ENCODE measurements around the gene GREB1.

Gene GREB1

GRCh38 chr2:11617984-11618707 lies 84.3 kb downstream of the GREB1 start:
- no peak for DNase-seq (ENCODE audit: low read depth)
- TF ChIP-seq, protein P1, sequence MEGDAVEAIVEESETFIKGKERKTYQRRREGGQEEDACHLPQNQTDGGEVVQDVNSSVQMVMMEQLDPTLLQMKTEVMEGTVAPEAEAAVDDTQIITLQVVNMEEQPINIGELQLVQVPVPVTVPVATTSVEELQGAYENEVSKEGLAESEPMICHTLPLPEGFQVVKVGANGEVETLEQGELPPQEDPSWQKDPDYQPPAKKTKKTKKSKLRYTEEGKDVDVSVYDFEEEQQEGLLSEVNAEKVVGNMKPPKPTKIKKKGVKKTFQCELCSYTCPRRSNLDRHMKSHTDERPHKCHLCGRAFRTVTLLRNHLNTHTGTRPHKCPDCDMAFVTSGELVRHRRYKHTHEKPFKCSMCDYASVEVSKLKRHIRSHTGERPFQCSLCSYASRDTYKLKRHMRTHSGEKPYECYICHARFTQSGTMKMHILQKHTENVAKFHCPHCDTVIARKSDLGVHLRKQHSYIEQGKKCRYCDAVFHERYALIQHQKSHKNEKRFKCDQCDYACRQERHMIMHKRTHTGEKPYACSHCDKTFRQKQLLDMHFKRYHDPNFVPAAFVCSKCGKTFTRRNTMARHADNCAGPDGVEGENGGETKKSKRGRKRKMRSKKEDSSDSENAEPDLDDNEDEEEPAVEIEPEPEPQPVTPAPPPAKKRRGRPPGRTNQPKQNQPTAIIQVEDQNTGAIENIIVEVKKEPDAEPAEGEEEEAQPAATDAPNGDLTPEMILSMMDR (conservative IDR thresholded peaks at IDR 0.05; ENCODE audit: control insufficient read depth, insufficient read depth, low read depth, low read length), result no peak
- H3K4me3 ChIP-seq (ENCODE audit: control insufficient read depth, low read depth, low read length), result no peak overlapping the region

GRCh38 chr2:11618708-11619062 lies 84.8 kb downstream of the GREB1 start:
- TF ChIP-seq, protein P1 (conservative IDR thresholded peaks at IDR 0.05; ENCODE audit: control insufficient read depth, insufficient read depth, low read depth, low read length), result no peak
- H3K4me3 ChIP-seq (ENCODE audit: control insufficient read depth, low read depth, low read length), result no peak overlapping the region
- DNase-seq (ENCODE audit: low read depth), result no peak

GRCh38 chr2:11621410-11621809 lies 87.6 kb downstream of the GREB1 start:
- DNase-seq (ENCODE audit: low read depth), result no peak
- TF ChIP-seq, protein P1 (conservative IDR thresholded peaks at IDR 0.05; ENCODE audit: control insufficient read depth, insufficient read depth, low read depth, low read length), result no peak
- no peak overlapping the region for H3K4me3 ChIP-seq (ENCODE audit: control insufficient read depth, low read depth, low read length)

GRCh38 chr2:11622611-11623010 lies 88.8 kb downstream of the GREB1 start:
- TF ChIP-seq, protein P1 (conservative IDR thresholded peaks at IDR 0.05; ENCODE audit: control insufficient read depth, insufficient read depth, low read depth, low read length), result no peak
- H3K4me3 ChIP-seq (ENCODE audit: control insufficient read depth, low read depth, low read length), result no peak overlapping the region
- DNase-seq (ENCODE audit: low read depth), result no peak

DNA sequence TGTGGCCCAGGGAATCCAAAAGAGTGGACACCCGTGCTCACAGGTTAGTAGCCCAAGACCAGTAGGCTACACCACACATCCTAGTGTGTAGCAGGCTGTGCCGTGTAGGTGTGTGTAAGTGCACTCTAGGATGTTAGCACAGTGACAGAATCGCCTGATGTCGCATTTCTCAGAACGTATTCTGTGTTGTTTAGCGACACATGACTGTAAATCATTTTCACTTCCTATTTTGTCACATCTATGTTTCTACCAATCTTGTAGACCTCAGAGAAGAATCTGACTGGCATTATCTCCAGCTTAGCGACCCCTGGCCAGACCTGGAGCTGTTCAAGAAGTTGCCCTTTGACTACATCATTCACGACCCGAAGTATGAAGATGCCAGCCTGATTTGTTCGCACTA lies 91.0 kb downstream of the GREB1 start:
- TF ChIP-seq, protein P1 (conservative IDR thresholded peaks at IDR 0.05; ENCODE audit: control insufficient read depth, insufficient read depth, low read depth, low read length), result no peak
- H3K4me3 ChIP-seq (ENCODE audit: control insufficient read depth, low read depth, low read length), result no peak overlapping the region
- no peak for DNase-seq (ENCODE audit: low read depth)

DNA sequence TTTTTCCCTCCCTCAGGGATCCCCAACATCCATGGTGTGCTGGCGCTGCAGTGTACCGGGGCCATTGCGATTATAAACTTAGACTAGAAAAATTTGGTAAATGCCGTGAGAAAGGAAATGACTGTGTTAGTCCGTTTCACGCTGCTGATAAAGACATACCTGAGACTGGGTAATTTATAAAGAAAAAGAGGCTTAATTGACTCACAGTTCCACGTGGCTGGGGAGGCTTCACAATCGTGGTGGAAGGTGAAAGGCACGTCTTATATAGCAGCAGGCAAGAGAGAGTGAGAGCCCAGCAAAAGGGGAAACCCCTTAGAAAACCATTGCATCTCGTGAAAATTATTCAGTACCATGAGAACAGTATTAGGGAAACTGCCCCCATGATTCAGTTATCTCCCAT lies 91.8 kb downstream of the GREB1 start:
- TF ChIP-seq, protein P1 (conservative IDR thresholded peaks at IDR 0.05; ENCODE audit: control insufficient read depth, insufficient read depth, low read depth, low read length), result no peak
- DNase-seq (ENCODE audit: low read depth), result no peak
- no peak overlapping the region for H3K4me3 ChIP-seq (ENCODE audit: control insufficient read depth, low read depth, low read length)

GRCh38 chr2:11628675-11629074 lies 94.8 kb downstream of the GREB1 start:
- DNase-seq (ENCODE audit: low read depth), result no peak
- H3K4me3 ChIP-seq (ENCODE audit: control insufficient read depth, low read depth, low read length), result no peak overlapping the region
- TF ChIP-seq, protein P1 (conservative IDR thresholded peaks at IDR 0.05; ENCODE audit: control insufficient read depth, insufficient read depth, low read depth, low read length), result no peak
